HFF-Myc (cell line): ENCODE data around the gene SPRN.
A peak's percentile ranks its signal among the peaks of the same experiment; 100 is the strongest.

Source experiments
- DNase-seq: peaks from one replicate; pipeline ENCODE4 v3.0.0-alpha.2; 2011; ENCODE audit warnings: low read depth; ENCODE audit errors: extremely low read depth
- H3K4me3 ChIP-seq: replicated peaks from 2 replicates; pipeline ENCODE4 v1.5.1; 2011; ENCODE audit warnings: low read depth, mild to moderate bottlenecking, control low read depth, low read length
- TF ChIP-seq, protein P1 (sequence below): IDR thresholded peaks from 2 replicates; pipeline ENCODE4 v1.5.1; 2012; ENCODE audit warnings: mild to moderate bottlenecking, low read depth, low read length, control low read depth; ENCODE audit errors: missing control alignments

The SPRN gene

DNA sequence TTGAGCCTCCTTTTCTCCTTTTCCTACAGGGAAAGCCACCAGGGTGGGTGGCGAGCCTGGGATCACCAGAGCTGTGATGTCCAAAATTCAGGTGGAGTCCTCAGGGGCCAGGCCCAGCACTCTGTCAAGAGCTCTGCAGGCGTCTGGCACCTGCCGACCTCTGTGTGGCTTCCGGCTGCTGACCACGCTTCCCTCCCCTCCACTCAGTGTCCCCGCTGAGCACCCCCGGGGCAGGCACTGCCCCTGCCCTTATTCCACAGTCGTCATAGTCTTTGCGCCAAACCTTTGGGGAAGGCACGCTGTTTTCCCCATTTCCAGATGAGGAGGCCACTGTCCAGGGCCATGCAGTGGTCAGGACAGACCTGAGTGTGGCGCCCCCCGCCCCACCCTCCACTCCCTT is 22.9 kb downstream of the SPRN start:
- no peak for DNase-seq
- TF ChIP-seq, protein P1, sequence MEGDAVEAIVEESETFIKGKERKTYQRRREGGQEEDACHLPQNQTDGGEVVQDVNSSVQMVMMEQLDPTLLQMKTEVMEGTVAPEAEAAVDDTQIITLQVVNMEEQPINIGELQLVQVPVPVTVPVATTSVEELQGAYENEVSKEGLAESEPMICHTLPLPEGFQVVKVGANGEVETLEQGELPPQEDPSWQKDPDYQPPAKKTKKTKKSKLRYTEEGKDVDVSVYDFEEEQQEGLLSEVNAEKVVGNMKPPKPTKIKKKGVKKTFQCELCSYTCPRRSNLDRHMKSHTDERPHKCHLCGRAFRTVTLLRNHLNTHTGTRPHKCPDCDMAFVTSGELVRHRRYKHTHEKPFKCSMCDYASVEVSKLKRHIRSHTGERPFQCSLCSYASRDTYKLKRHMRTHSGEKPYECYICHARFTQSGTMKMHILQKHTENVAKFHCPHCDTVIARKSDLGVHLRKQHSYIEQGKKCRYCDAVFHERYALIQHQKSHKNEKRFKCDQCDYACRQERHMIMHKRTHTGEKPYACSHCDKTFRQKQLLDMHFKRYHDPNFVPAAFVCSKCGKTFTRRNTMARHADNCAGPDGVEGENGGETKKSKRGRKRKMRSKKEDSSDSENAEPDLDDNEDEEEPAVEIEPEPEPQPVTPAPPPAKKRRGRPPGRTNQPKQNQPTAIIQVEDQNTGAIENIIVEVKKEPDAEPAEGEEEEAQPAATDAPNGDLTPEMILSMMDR, result no peak

DNA sequence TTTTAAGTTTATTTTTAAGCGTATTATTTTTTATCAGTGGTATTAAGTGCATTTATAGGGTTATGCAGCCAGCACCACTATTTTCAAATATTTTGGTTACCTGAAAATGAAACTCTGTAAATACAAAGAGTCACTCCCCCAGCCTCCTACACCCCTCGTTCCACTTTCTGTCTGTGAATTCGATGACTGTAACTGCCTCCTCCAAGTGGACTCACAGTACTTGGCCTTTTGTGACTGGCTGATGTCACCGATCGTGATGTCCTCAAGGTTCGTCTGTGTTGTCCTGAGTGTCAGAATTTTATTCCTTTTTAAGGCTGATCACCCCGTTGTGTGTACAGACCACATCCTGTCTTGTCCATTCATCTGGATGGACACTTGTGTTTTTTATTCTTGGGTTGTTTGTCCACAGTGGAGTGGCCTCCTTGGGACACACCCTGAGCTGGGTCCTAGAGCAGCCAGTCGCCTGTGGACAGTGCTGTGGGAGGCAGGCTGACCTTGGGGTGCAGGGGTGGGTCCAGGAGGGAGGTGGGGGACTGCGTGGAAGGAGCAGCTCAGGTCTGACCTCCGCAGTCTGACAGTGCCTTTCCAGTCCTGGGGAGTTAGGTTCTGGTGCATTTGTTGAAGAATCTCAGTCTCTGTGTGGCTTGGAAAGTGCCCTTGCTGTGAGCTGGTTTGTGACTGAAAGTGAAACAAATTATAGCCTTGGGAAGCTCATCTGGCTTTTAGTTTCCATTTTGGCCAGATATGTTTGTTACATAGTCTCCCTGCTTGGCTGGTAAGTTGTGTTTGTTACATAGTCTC is 23.6 kb downstream of the SPRN start:
- TF ChIP-seq, protein P1, result no peak
- no peak for DNase-seq
- H3K4me3 ChIP-seq, result no peak overlapping the region

More for the DNA sequence above, 22.9 kb downstream of the SPRN start:
- no peak overlapping the region for H3K4me3 ChIP-seq

DNA sequence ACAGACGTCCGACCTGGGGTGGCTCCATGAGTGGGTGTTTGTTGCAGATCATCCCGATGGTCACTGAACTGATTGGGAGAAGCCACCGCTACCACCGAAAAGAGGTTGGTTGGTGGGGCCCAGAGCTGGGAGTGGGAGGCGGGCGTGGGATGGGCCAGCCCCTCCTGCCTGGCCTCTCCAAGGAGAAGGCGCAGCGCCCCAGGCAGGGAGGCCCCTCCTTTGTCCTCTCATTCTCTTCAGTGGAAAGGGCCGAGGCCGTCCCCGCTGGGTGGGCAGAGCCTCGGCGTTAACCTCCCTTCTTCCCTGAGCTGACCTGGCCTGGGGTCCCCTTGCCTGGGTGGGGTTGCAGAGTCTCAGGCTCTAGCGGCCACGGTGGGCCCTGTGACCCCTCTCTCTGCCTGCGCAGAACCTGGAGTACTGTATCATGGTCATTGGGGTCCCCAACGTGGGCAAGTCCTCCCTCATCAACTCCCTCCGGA is 25.3 kb downstream of the SPRN start:
- no peak overlapping the region for H3K4me3 ChIP-seq
- TF ChIP-seq, protein P1, result no peak
- DNase-seq, result no peak

DNA sequence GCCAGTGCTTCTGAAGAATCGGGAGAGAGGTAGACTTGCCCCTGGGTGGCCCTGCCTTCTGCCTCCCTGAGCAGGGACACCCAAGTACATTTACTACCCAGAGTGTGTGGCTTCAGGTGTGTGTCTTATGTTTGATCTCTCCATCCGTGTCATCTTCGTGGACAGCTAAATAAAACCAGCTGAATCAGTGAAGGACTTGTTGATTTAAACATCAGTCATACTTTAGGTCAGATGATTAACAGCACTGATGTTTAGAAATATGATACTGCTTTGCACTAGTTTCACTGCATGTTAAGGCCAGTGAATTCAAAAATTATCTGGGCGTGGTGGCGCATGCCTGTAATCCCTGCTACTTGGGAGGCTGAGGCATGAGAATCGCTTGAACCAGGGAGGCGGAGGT is 26.5 kb downstream of the SPRN start:
- H3K4me3 ChIP-seq, result no peak overlapping the region
- no peak for DNase-seq
- TF ChIP-seq, protein P1, result no peak

DNA sequence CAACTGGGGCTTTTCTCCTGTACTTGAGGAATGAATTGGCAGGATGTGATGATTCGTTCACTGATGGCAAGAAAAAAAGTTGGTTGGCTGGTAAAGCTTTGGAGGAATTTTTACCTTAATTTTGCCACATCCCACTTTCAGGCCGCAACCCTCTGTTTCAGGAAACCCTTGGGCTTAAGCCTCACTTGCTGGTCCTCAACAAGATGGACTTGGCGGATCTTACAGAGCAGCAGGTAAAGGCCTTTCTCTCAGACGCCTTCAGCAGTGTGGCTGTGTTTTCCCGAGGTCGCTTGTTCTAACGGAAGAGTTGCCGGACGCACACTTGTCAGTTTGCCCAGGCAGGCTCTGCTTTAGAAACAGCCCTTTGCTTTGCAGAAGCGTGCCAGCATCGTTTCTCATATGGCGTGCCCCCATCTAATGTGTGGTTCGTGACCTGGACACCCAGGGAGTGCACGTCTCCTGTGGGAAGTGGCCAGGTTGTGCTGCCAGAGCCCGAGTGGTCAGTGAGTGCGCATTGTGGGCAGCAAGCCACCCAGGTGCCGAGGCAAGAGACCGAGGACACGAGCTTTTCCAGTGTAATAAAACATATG is 28.3 kb downstream of the SPRN start:
- DNase-seq, result no peak
- TF ChIP-seq, protein P1, result no peak
- H3K4me3 ChIP-seq, result no peak overlapping the region

DNA sequence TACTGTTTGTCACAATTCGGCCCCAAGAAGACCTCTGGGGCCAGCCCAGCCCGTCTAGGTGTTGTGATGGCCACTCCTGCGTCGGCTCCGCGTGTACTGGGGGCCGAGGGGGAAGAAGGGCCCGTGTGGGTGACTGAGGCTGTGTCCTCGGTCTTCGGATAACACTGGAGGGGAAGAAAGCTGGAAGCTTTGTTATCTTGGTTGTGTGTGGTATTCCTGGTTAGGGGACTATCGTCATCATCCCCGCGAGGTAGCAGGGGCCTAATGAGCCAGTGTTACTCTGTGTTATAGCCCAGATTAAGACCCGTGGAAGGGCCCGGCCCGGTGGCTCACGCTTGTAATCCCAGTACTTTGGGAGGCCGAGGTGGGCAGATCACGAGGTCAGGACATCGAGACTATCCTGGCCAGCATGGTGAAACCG is 29.6 kb downstream of the SPRN start:
- no peak for DNase-seq
- TF ChIP-seq, protein P1, result no peak
- peak overlapping the region; percentile 93 for H3K4me3 ChIP-seq
